NCI-H2227 treated with DMSO at 0.1 percent for 48 hours (cell line): ENCODE measurements around the gene CCPG1.
"Not testable (repeated sequence)": the region's sequence is repeated elsewhere in the genome, so short reads cannot be mapped to it uniquely, and the experiment has no call there.

Experiments used
- DNase-seq: peaks from one replicate; lab custom pipeline; 2025; lab: John Stamatoyannopoulos, UW

CCPG1 gene

GRCh38 chr15:55408012-55408928 lies at the start of gene CCPG1, which contains the start of gene PIERCE2:
TSS of gene CCPG1 (minus strand) at chr15:55408359. CDS start at chr15:55389424, 18,935 bp downstream.
TSS of gene PIERCE2 (plus strand) at chr15:55408495. CDS start at chr15:55408769, 274 bp downstream.
- peak; percentile 88 for DNase-seq

- no peak for DNase-seq
Observed at GRCh38 chr15:55457401-55458022, 49.4 kb upstream of the CCPG1 start.

- DNase-seq, result not testable (repeated sequence)
Observed at GRCh38 chr15:55447030-55447394, 38.9 kb upstream of the CCPG1 start.

- not testable (repeated sequence) for DNase-seq
Observed at GRCh38 chr15:55446379-55447029, 38.3 kb upstream of the CCPG1 start.

GRCh38 chr15:55445936-55446335 lies 37.8 kb upstream of the CCPG1 start:
- DNase-seq, result not testable (repeated sequence)

- not testable (repeated sequence) for DNase-seq
Observed at GRCh38 chr15:55443141-55443540, 35.0 kb upstream of the CCPG1 start.

GRCh38 chr15:55434989-55435825 lies 27.0 kb upstream of the CCPG1 start:
- peak; percentile 17 for DNase-seq

- no peak for DNase-seq
Observed at GRCh38 chr15:55422089-55422488, 13.9 kb upstream of the CCPG1 start.

GRCh38 chr15:55420171-55420866 lies 12.2 kb upstream of the CCPG1 start:
- DNase-seq, result no peak

GRCh38 chr15:55417678-55418077 lies 9.5 kb upstream of the CCPG1 start:
- not testable (repeated sequence) for DNase-seq

GRCh38 chr15:55408976-55409375 lies 817 bp upstream of the CCPG1 start:
- not testable (repeated sequence) for DNase-seq

GRCh38 chr15:55407498-55408011 lies 604 bp downstream of the CCPG1 start:
- peak; percentile 63 for DNase-seq

GRCh38 chr15:55403531-55403930 lies 4.6 kb downstream of the CCPG1 start:
- no peak for DNase-seq

- DNase-seq, result no peak
Observed at GRCh38 chr15:55402707-55403106, 5.5 kb downstream of the CCPG1 start.

GRCh38 chr15:55401786-55402246 lies 6.3 kb downstream of the CCPG1 start:
- DNase-seq, result no peak

GRCh38 chr15:55400050-55400449 lies 8.1 kb downstream of the CCPG1 start:
- DNase-seq, result not testable (repeated sequence)

- DNase-seq, result no peak
Observed at GRCh38 chr15:55398243-55398642, 9.9 kb downstream of the CCPG1 start.

- DNase-seq, result no peak
Observed at GRCh38 chr15:55394694-55395093, 13.5 kb downstream of the CCPG1 start.

GRCh38 chr15:55389264-55389607 lies 18.9 kb downstream of the CCPG1 start:
- DNase-seq, result no peak

GRCh38 chr15:55387027-55387426 lies 21.1 kb downstream of the CCPG1 start:
- no peak for DNase-seq

GRCh38 chr15:55383687-55384086 lies 24.5 kb downstream of the CCPG1 start:
- DNase-seq, result no peak
